ENCODE data around the gene PCSK5.

DNA sequence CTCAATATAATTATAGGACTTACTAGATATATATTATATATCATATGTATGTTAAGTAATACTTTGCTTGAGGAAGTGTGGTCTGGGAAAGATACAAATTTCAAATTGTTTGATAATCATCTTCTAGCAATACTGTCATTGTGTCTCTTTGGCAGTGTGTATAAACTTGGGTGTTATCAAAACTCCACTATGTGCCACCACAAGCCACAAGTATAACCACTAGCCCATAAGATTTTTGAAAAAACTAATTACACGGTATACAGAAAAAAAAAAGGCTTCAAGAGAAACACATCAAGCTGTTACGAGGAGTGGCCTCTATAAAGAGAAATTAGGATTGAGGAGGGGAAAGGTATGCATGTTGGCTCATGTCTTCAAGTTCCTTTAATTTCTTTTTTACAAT, 44.7 kb upstream of the PCSK5 start:
- TF ChIP-seq, protein P1, sequence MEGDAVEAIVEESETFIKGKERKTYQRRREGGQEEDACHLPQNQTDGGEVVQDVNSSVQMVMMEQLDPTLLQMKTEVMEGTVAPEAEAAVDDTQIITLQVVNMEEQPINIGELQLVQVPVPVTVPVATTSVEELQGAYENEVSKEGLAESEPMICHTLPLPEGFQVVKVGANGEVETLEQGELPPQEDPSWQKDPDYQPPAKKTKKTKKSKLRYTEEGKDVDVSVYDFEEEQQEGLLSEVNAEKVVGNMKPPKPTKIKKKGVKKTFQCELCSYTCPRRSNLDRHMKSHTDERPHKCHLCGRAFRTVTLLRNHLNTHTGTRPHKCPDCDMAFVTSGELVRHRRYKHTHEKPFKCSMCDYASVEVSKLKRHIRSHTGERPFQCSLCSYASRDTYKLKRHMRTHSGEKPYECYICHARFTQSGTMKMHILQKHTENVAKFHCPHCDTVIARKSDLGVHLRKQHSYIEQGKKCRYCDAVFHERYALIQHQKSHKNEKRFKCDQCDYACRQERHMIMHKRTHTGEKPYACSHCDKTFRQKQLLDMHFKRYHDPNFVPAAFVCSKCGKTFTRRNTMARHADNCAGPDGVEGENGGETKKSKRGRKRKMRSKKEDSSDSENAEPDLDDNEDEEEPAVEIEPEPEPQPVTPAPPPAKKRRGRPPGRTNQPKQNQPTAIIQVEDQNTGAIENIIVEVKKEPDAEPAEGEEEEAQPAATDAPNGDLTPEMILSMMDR (IDR thresholded peaks at IDR 0.05): no peak
- no peak for TF ChIP-seq POLR2A (IDR thresholded peaks at IDR 0.05)
